Measurements from ENCODE around the gene TNS3. TPM values are rescaled to one million over a fixed set of nuclear protein-coding genes. Genes with fewer than 3 reads are reported as not detected.
A peak's percentile ranks its signal among the peaks of the same experiment; 100 is the strongest.
"Not testable (repeated sequence)": the region's sequence is repeated elsewhere in the genome, so short reads cannot be mapped to it uniquely, and the experiment has no call there.

Gene TNS3
- total RNA-seq, 1 donor from 2014 or later = 174 TPM

- no peaks in the 10 kb centered on the region for H3K9me3 ChIP-seq
- no peaks in the 10 kb centered on the region for H3K36me3 ChIP-seq
- intact Hi-C loops (cut with DNase I) = no loop called here
- no peak overlapping the region for H3K27ac ChIP-seq
- no peak overlapping the region for H3K4me3 ChIP-seq
- no peaks in the 10 kb centered on the region for H3K27me3 ChIP-seq (ENCODE audit: low read depth)
- DNase-seq (no peak), ATAC-seq (no peak)
- TF ChIP-seq CTCF (IDR thresholded peaks at IDR 0.05) = no peak
- H3K4me1 ChIP-seq = peaks cover 40% of the 10 kb centered on the region
Measured at GRCh38 chr7:47605816-47606575, 24.1 kb upstream of the TNS3 start.

- no peaks in the 10 kb centered on the region for H3K9me3 ChIP-seq
- intact Hi-C loops (cut with DNase I) = no loop called here
- H3K4me3 ChIP-seq = no peak overlapping the region
- no peaks in the 10 kb centered on the region for H3K36me3 ChIP-seq
- H3K27ac ChIP-seq = peak overlapping the region; percentile 67
- peaks cover 44% of the 10 kb centered on the region for H3K4me1 ChIP-seq
- TF ChIP-seq CTCF (IDR thresholded peaks at IDR 0.05) = no peak
- H3K27me3 ChIP-seq (ENCODE audit: low read depth) = no peaks in the 10 kb centered on the region
- DNase-seq = no peak
- ATAC-seq = peak; percentile 61 to 69
Measured at GRCh38 chr7:47604496-47604890, 22.6 kb upstream of the TNS3 start.

GRCh38 chr7:47603514-47604255, 21.8 kb upstream of the TNS3 start:
- intact Hi-C loops (cut with DNase I); H3K9me3 ChIP-seq; H3K36me3 ChIP-seq; H3K27me3 ChIP-seq (ENCODE audit: low read depth); H3K4me3 ChIP-seq; DNase-seq; ATAC-seq: not testable (repeated sequence)
- Histone ChIP-seq H3K27ac (peak overlapping the region; percentile 67), H3K4me1 (peaks cover 44% of the 10 kb centered on the region)

GRCh38 chr7:47602272-47603004, 20.5 kb upstream of the TNS3 start:
- Histone ChIP-seq H3K9me3 (peaks cover under 1% of the 10 kb centered on the region), H3K36me3 (no peaks in the 10 kb centered on the region), H3K4me3 (no peak overlapping the region), H3K27me3 (ENCODE audit: low read depth) (no peaks in the 10 kb centered on the region), H3K4me1 (peaks cover 44% of the 10 kb centered on the region), H3K27ac (no peak overlapping the region)
- intact Hi-C loops (cut with DNase I) = no loop called here
- no peak for TF ChIP-seq CTCF (IDR thresholded peaks at IDR 0.05)
- DNase-seq (no peak), ATAC-seq (no peak)

GRCh38 chr7:47601881-47602249, 20.0 kb upstream of the TNS3 start:
- Histone ChIP-seq H3K4me1 (peaks cover 44% of the 10 kb centered on the region), H3K9me3 (peaks cover 7% of the 10 kb centered on the region), H3K36me3 (no peaks in the 10 kb centered on the region), H3K27me3 (ENCODE audit: low read depth) (no peaks in the 10 kb centered on the region), H3K27ac (no peak overlapping the region), H3K4me3 (no peak overlapping the region)
- ATAC-seq (no peak), DNase-seq (no peak)
- TF ChIP-seq CTCF (IDR thresholded peaks at IDR 0.05) = no peak
- intact Hi-C loops (cut with DNase I) = no loop called here
